K562 (cell line): ENCODE results near the gene NUP98. TPM values are rescaled to one million over a fixed set of nuclear protein-coding genes. Genes with fewer than 3 reads are reported as not detected.
A peak's percentile ranks its signal among the peaks of the same experiment; 100 is the strongest.

ENCODE experiments used
- ATF6 ChIP-seq: sonication (generic); formaldehyde crosslinking; IDR thresholded peaks from 2 replicates; pipeline ENCODE4 v1.4.0; 2020; ENCODE audit warnings: mild to moderate bottlenecking, missing genetic modification reagents
- BCL6 ChIP-seq: fragments of 250-450 bp; sonication (Bioruptor Pico); IDR thresholded peaks from 2 replicates; pipeline ENCODE4 v1.4.0; 2020
- CBX3 ChIP-seq, 2 experiments: IDR thresholded peaks; 1 replicate in 1 of 2; 2 replicates in 1 of 2; pipeline ENCODE4 v1.6.1; 2012; ENCODE audit warnings: inconsistent platforms in 2 of 2, low read length in 2 of 2, borderline replicate concordance in 1 of 2, control low read depth in 1 of 2
- DACH1 ChIP-seq: fragments of 450-650 bp; IDR thresholded peaks from 2 replicates; pipeline ENCODE4 v1.6.1; 2018; ENCODE audit not compliant: partially characterized antibody
- ESRRB ChIP-seq: fragments of 250-450 bp; sonication (Bioruptor Pico); IDR thresholded peaks from 2 replicates; pipeline ENCODE4 v1.5.0; 2020; ENCODE audit warnings: mild to moderate bottlenecking, moderate library complexity, borderline replicate concordance
- GMEB1 ChIP-seq: fragments of 250-450 bp; sonication (Bioruptor Pico); IDR thresholded peaks from 2 replicates; pipeline ENCODE4 v1.4.0; 2020; ENCODE audit warnings: mild to moderate bottlenecking
- HDGF ChIP-seq: fragments of 450-650 bp; IDR thresholded peaks from 2 replicates; pipeline ENCODE4 v1.6.1; 2016
- MITF ChIP-seq: IDR thresholded peaks from 2 replicates; pipeline ENCODE4 v1.6.1; 2014; ENCODE audit warnings: antibody characterized with exemption
- NCOA6 ChIP-seq: fragments of 450-650 bp; IDR thresholded peaks from 2 replicates; pipeline ENCODE4 v1.6.1; 2017; ENCODE audit warnings: mild to moderate bottlenecking
- SMARCE1 ChIP-seq: fragments of 450-650 bp; IDR thresholded peaks from 2 replicates; pipeline ENCODE4 v1.7.1; 2016; ENCODE audit warnings: mild to moderate bottlenecking
- THRB ChIP-seq: fragments of 450-650 bp; formaldehyde crosslinking; conservative IDR thresholded peaks from 2 replicates; pipeline ENCODE4 v1.4.0; 2022; ENCODE audit warnings: mild to moderate bottlenecking, missing genetic modification characterization
- TRIM24 ChIP-seq, 2 experiments: fragments of 450-650 bp; IDR thresholded peaks; 2 replicates each; pipeline ENCODE4 v1.6.1; 2016
- ZBTB9 ChIP-seq: fragments of 450-650 bp; formaldehyde crosslinking; IDR thresholded peaks from 2 replicates; pipeline ENCODE4 v1.4.0; 2020; ENCODE audit warnings: mild to moderate bottlenecking, moderate library complexity
- ZEB2 ChIP-seq: fragments of 450-650 bp; IDR thresholded peaks from 2 replicates; pipeline ENCODE4 v1.6.1; 2016
- ZNF140 ChIP-seq: fragments of 250-450 bp; sonication (Bioruptor Pico); IDR thresholded peaks from 2 replicates; pipeline ENCODE4 v1.8.0; 2021; ENCODE audit warnings: moderate library complexity, mild to moderate bottlenecking, inconsistent platforms
- ZNF146 ChIP-seq: IDR thresholded peaks from one replicate; pipeline ENCODE4 v1.6.1; 2018; ENCODE audit warnings: missing compliant biosample characterization; ENCODE audit not compliant: unreplicated experiment
- ZNF282 ChIP-seq: sonication (generic); formaldehyde crosslinking; IDR thresholded peaks from 2 replicates; pipeline ENCODE4 v1.8.1; 2023; ENCODE audit warnings: missing genetic modification reagents
- ZNF431 ChIP-seq: sonication (generic); formaldehyde crosslinking; IDR thresholded peaks from 2 replicates; pipeline ENCODE4 v1.8.0; 2022; ENCODE audit warnings: mild to moderate bottlenecking, missing genetic modification reagents
- ZNF449 ChIP-seq: fragments of 250-450 bp; sonication (Bioruptor Pico); IDR thresholded peaks from 2 replicates; pipeline ENCODE4 v1.8.0; 2022; ENCODE audit warnings: moderate library complexity, mild to moderate bottlenecking, inconsistent platforms
- polyA plus RNA-seq, 8 experiments: library from polyadenylated mRNA; depleted of rRNA in 4 of 8; stranded (reverse) in 5 of 8; unstranded in 3 of 8; fragments of >200 nt; fragmentation: Nextera tagmentation in 2 of 8; fragmentation: Illumina TruSeq in 1 of 8; extraction: Ambion mirVana in 2 of 8; extraction: Trizol in 1 of 8; gene quantifications; 2 replicates each; pipeline versions ENCODE4 v1.2.1 to v1.2.3, GENCODE V29; 2011 to 2014; ENCODE audit warnings: inconsistent platforms in 1 of 8, missing spikeins in 1 of 8
- total RNA-seq, 7 experiments: library from RNA; depleted of rRNA in 6 of 7; stranded (reverse); fragments of >200 nt in 6 of 7; fragmentation: Illumina TruSeq in 2 of 7; extraction: Trizol in 2 of 7; gene quantifications; 2 replicates each; pipeline versions ENCODE4 v1.2.1 to v1.2.3, GENCODE V29; 2011 to 2021; ENCODE audit warnings: low replicate concordance in 1 of 7

NUP98 gene
- total and polyA plus RNA-seq, 9 of the 15 experiments (the other 6 are each of a cell fraction or from before 2014, with no cell fraction given), result 45.1 to 196 (median 130) TPM

GRCh38 chr11:3841426-3842350, 44.3 kb upstream of the NUP98 start (continued):
- TF ChIP-seq ZNF449 (CRISPR knock-in tag) (no peak), SMARCE1 (0 out of 2 replicates have a peak, but pooled peaks have one; percentile 35), ZNF431 (CRISPR knock-in tag) (peak; percentile 53; the same call in 1 of the 2 replicates), BCL6 (CRISPR knock-in tag) (no peak), CBX3 (IDR thresholded peaks at IDR 0.05; ENCODE audit: borderline replicate concordance in 1 of 2, low read length in 2 of 2) (peak in 1 of 2 experiments; percentile 95; a peak in 2 of 3 replicates), THRB (CRISPR knock-in tag) (no peak), ZNF282 (CRISPR knock-in tag) (no peak), NCOA6 (no peak), HDGF (no peak), MITF (no peak; the same call in 1 of the 2 replicates), GMEB1 (no peak), DACH1 (peak; percentile 56), ZNF140 (CRISPR knock-in tag) (no peak), ZBTB9 (CRISPR knock-in tag) (peak; percentile 28; the same call in 1 of the 2 replicates), TRIM24 (IDR thresholded peaks at IDR 0.05) (peak; percentile 12 to 22; a peak in 1 of 4 replicates), ATF6 (CRISPR knock-in tag) (peak; percentile 81; the same call in 1 of the 2 replicates), ZEB2 (no peak), ESRRB (CRISPR knock-in tag) (no peak), ZNF146 (CRISPR knock-in tag) (no peak)
